ENCODE data around the gene TLE5.

- TF ChIP-seq CTCF (IDR thresholded peaks at IDR 0.05; ENCODE audit: borderline replicate concordance, extremely low read depth, low read length, poor library complexity, severe bottlenecking), result no peak
- no peak for TF ChIP-seq EZH2 (IDR thresholded peaks at IDR 0.05; ENCODE audit: borderline replicate concordance, low read depth, low read length, severe bottlenecking)
Observed at GRCh38 chr19:3038214-3038613, 24.1 kb downstream of the TLE5 start.
